ENCODE data around the gene SDF2L1. TPM values are rescaled to one million over a fixed set of nuclear protein-coding genes. Genes with fewer than 3 reads are reported as not detected.

Gene SDF2L1
- total and polyA plus RNA-seq, 2 of the 13 experiments (the other 11 are each of a cell fraction or from before 2014, with no cell fraction given): 18.0 to 57.4 TPM

DNA sequence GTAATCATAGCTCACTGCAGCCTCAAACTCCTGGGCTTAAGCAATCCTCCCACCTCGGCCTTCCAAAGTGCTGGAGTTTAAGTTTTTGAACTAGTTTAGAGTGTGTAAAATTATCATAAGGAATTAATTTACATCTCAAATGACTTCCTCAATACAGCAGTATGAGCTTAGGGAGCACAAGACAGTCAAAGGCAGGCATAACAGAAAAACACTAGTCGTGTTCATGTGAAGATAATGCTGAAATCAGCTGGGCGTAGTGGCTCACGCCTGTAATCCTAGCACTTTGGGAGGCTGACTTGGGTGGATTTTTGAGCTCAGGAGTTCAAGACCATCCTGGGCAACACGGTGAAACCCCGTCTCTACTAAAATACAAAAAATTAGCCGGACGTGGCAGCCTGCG is 38.1 kb upstream of the SDF2L1 start (continued):
- no peak for TF ChIP-seq GMEB2 (CRISPR knock-in tag; IDR thresholded peaks at IDR 0.05; ENCODE audit: low read depth)

DNA sequence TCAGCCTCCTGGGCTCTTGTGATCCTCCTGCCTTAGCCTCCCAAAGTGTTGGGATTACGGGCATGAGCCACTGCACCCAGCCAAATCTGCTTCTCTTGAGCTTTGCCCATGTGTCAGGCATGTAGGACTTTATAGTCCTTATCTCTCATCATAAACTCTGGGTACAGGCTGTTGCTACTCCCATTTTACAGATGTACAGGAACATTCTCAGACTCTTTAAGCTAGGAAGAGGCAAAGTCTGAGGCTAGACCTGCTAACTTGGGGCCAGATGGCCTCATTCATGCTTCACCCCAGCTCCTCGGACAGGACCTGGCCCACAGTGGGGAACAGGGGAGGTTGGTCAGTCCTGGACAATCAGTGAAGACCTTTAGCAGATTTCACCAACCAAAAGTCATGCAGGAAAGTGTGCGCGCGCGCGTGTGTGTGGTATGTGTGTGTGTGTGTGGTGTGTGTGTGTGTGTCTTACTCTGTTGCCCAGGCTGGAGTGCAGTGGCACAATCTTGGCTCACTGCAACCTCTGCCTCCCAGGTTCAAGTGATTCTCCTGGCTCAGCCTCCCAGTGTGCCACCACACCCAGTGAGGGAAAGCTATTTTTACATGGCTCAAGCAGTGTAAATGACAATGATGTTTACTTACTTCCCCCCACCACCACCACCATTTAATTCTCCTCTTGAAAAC is 36.1 kb upstream of the SDF2L1 start:
- Histone ChIP-seq H3K27ac (ENCODE audit: extremely low read length, insufficient read depth, low read length) (no peak overlapping the region), H3K4me2 (ENCODE audit: low read depth, low read length) (no peak overlapping the region), H3K36me3 (replicated peaks in 1 of 2; ENCODE audit: control insufficient read depth in 1 of 2, insufficient read depth in 2 of 2, low read length in 2 of 2) (peaks cover 6 to 38% of the 10 kb centered on the region in 2 experiments; a peak in 4 of 5 replicates), H2AFZ (ENCODE audit: low read length) (no peak overlapping the region), H4K20me1 (ENCODE audit: insufficient read depth, low read length) (peaks cover 17% of the 10 kb centered on the region), H3K27me3 (ENCODE audit: control insufficient read depth in 1 of 2, insufficient read depth in 2 of 2, low read length in 2 of 2) (no peaks in the 10 kb centered on the region), H3K4me1 (ENCODE audit: insufficient read depth, low read length) (no peaks in the 10 kb centered on the region), H3K9me3 (ENCODE audit: low read length) (no peaks in the 10 kb centered on the region), H3K79me2 (ENCODE audit: insufficient read depth, low read length) (peaks cover 70% of the 10 kb centered on the region), H3K4me3 (replicated peaks in 1 of 3; ENCODE audit: insufficient read depth in 1 of 3, low read depth in 2 of 3, low read length in 3 of 3) (no peak overlapping the region), H3K9ac (ENCODE audit: insufficient read depth, low read depth, low read length) (no peak overlapping the region)
- no TSS peak for BruUV-seq (replicated peaks)
- 94% methylated on average over 2 of the region's 7 CpGs for WGBS (ENCODE audit: low lambda C conversion rate)
- intact Hi-C loops (cut with micrococcal nuclease; ENCODE audit: unreplicated experiment): no loop called here
- in situ Hi-C loops (cut with HindIII; ENCODE audit: extremely low pct_ligation_motif_present, low pct_unique_long_range_greater_than_20kb): no loop called here
- TF ChIP-seq CHD4 (IDR thresholded peaks at IDR 0.05; ENCODE audit: borderline replicate concordance, low read length): no peak
- DNase-seq (ENCODE audit: low spot score) (no peak), FAIRE-seq (no peak), ATAC-seq (no peak)
- ChIA-PET POLR2A (interaction anchor here (0.6 to 0.8 kb wide), 2 partner anchors 11 to 39 kb away, joined by 3 read pairs; no protein-coding TSS in a partner anchor), CTCF (ENCODE audit: low intra/inter-chr PET ratio, low total read pairs) (no interaction called here)

- DNase-seq (ENCODE audit: low spot score) (no peak), ATAC-seq (no peak; the same call in 2 of the 3 replicates), FAIRE-seq (no peak)
- peaks cover 66% of the 10 kb centered on the region for H3K79me2 ChIP-seq (ENCODE audit: insufficient read depth, low read length)
- H3K27me3 ChIP-seq (ENCODE audit: control insufficient read depth in 1 of 2, insufficient read depth in 2 of 2, low read length in 2 of 2): no peaks in the 10 kb centered on the region
- H2AFZ ChIP-seq (ENCODE audit: low read length): no peak overlapping the region
- H4K20me1 ChIP-seq (ENCODE audit: insufficient read depth, low read length): peaks cover 17% of the 10 kb centered on the region
- no peaks in the 10 kb centered on the region for H3K9me3 ChIP-seq (ENCODE audit: low read length)
- H3K36me3 ChIP-seq (replicated peaks in 1 of 2; ENCODE audit: control insufficient read depth in 1 of 2, insufficient read depth in 2 of 2, low read length in 2 of 2): peaks cover 11 to 46% of the 10 kb centered on the region in 2 experiments
- H3K4me2 ChIP-seq (ENCODE audit: low read depth, low read length): no peak overlapping the region
- H3K27ac ChIP-seq (ENCODE audit: extremely low read length, insufficient read depth, low read length): no peak overlapping the region
- H3K4me1 ChIP-seq (ENCODE audit: insufficient read depth, low read length): no peaks in the 10 kb centered on the region
- POLR2A ChIA-PET: interaction anchor here (0.6 kb wide), 1 partner anchor 39 kb away, joined by 3 read pairs; no protein-coding TSS in a partner anchor
- in situ Hi-C loops (cut with HindIII; ENCODE audit: extremely low pct_ligation_motif_present, low pct_unique_long_range_greater_than_20kb): no loop called here
- H3K9ac ChIP-seq (ENCODE audit: insufficient read depth, low read depth, low read length): no peak overlapping the region
- H3K4me3 ChIP-seq (replicated peaks in 1 of 3; ENCODE audit: insufficient read depth in 1 of 3, low read depth in 2 of 3, low read length in 3 of 3): no peak overlapping the region
- WGBS (ENCODE audit: low lambda C conversion rate): 90% methylated on average over 6 of the region's 8 CpGs
- CTCF ChIA-PET (ENCODE audit: low intra/inter-chr PET ratio, low total read pairs): no interaction called here
- BruUV-seq (replicated peaks): no TSS peak
- intact Hi-C loops (cut with micrococcal nuclease; ENCODE audit: unreplicated experiment): no loop called here
- no peak for TF ChIP-seq ZSCAN12 (CRISPR knock-in tag; IDR thresholded peaks at IDR 0.05)
- TF ChIP-seq, protein P1, sequence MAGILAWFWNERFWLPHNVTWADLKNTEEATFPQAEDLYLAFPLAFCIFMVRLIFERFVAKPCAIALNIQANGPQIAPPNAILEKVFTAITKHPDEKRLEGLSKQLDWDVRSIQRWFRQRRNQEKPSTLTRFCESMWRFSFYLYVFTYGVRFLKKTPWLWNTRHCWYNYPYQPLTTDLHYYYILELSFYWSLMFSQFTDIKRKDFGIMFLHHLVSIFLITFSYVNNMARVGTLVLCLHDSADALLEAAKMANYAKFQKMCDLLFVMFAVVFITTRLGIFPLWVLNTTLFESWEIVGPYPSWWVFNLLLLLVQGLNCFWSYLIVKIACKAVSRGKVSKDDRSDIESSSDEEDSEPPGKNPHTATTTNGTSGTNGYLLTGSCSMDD (CRISPR knock-in tag; IDR thresholded peaks at IDR 0.05): no peak
- no peak for TF ChIP-seq PAX8 (CRISPR knock-in tag; IDR thresholded peaks at IDR 0.05; ENCODE audit: borderline replicate concordance)
- no peak for TF ChIP-seq STAT5B (CRISPR knock-in tag; IDR thresholded peaks at IDR 0.05)
- TF ChIP-seq, protein P2, sequence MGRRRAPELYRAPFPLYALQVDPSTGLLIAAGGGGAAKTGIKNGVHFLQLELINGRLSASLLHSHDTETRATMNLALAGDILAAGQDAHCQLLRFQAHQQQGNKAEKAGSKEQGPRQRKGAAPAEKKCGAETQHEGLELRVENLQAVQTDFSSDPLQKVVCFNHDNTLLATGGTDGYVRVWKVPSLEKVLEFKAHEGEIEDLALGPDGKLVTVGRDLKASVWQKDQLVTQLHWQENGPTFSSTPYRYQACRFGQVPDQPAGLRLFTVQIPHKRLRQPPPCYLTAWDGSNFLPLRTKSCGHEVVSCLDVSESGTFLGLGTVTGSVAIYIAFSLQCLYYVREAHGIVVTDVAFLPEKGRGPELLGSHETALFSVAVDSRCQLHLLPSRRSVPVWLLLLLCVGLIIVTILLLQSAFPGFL (CRISPR knock-in tag; IDR thresholded peaks at IDR 0.05): no peak
- TF ChIP-seq, protein P3, sequence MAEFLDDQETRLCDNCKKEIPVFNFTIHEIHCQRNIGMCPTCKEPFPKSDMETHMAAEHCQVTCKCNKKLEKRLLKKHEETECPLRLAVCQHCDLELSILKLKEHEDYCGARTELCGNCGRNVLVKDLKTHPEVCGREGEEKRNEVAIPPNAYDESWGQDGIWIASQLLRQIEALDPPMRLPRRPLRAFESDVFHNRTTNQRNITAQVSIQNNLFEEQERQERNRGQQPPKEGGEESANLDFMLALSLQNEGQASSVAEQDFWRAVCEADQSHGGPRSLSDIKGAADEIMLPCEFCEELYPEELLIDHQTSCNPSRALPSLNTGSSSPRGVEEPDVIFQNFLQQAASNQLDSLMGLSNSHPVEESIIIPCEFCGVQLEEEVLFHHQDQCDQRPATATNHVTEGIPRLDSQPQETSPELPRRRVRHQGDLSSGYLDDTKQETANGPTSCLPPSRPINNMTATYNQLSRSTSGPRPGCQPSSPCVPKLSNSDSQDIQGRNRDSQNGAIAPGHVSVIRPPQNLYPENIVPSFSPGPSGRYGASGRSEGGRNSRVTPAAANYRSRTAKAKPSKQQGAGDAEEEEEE (CRISPR knock-in tag; IDR thresholded peaks at IDR 0.05; ENCODE audit: borderline replicate concordance): no peak
- no peak for TF ChIP-seq ZSCAN31 (CRISPR knock-in tag; IDR thresholded peaks at IDR 0.05; ENCODE audit: low read depth)
- TF ChIP-seq, protein P4, sequence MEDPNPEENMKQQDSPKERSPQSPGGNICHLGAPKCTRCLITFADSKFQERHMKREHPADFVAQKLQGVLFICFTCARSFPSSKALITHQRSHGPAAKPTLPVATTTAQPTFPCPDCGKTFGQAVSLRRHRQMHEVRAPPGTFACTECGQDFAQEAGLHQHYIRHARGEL (CRISPR knock-in tag; IDR thresholded peaks at IDR 0.05): no peak
Measured at GRCh38 chr22:21606775-21607174, 35.3 kb upstream of the SDF2L1 start.
